ENCODE measurements around the gene ICE2.
A peak's percentile ranks its signal among the peaks of the same experiment; 100 is the strongest.

The ICE2 gene

GRCh38 chr15:60396958-60397771, 81.8 kb downstream of the ICE2 start:
- no peak for DNase-seq (ENCODE audit: low read depth, low spot score)
- Histone ChIP-seq H3K36me3 (ENCODE audit: insufficient read depth, insufficient read length, low read length) (peaks cover 51% of the 10 kb centered on the region), H3K9ac (ENCODE audit: insufficient read length, low read depth) (peak overlapping the region; percentile 94), H3K27me3 (ENCODE audit: insufficient read depth, insufficient read length) (no peaks in the 10 kb centered on the region), H3K4me1 (ENCODE audit: insufficient read depth, insufficient read length) (peaks cover 7% of the 10 kb centered on the region), H3K4me3 (ENCODE audit: insufficient read length, low read depth) (peak overlapping the region; percentile 93), H3K9me3 (ENCODE audit: insufficient read depth, low read length) (no peaks in the 10 kb centered on the region)
- TF ChIP-seq SUZ12 (IDR thresholded peaks at IDR 0.05; ENCODE audit: extremely low read depth, insufficient read depth, insufficient read length) (no peak), ZNF274 (IDR thresholded peaks at IDR 0.05; ENCODE audit: low read depth, low read length) (no peak), YY1 (IDR thresholded peaks at IDR 0.05; ENCODE audit: insufficient read depth, insufficient read length) (no peak)

GRCh38 chr15:60396560-60396957, 82.4 kb downstream of the ICE2 start:
- no peak for DNase-seq (ENCODE audit: low read depth, low spot score)
- H3K9ac ChIP-seq (ENCODE audit: insufficient read length, low read depth) = peak overlapping the region; percentile 94
- peaks cover 55% of the 10 kb centered on the region for H3K36me3 ChIP-seq (ENCODE audit: insufficient read depth, insufficient read length, low read length)
- TF ChIP-seq SUZ12 (IDR thresholded peaks at IDR 0.05; ENCODE audit: extremely low read depth, insufficient read depth, insufficient read length) = no peak
- no peak for TF ChIP-seq YY1 (IDR thresholded peaks at IDR 0.05; ENCODE audit: insufficient read depth, insufficient read length)
- no peak for TF ChIP-seq ZNF274 (IDR thresholded peaks at IDR 0.05; ENCODE audit: low read depth, low read length)
- H3K27me3 ChIP-seq (ENCODE audit: insufficient read depth, insufficient read length) = no peaks in the 10 kb centered on the region
- H3K9me3 ChIP-seq (ENCODE audit: insufficient read depth, low read length) = no peaks in the 10 kb centered on the region
- H3K4me1 ChIP-seq (ENCODE audit: insufficient read depth, insufficient read length) = peaks cover 7% of the 10 kb centered on the region
- H3K4me3 ChIP-seq (ENCODE audit: insufficient read length, low read depth) = peak overlapping the region; percentile 93

GRCh38 chr15:60396100-60396499, 82.8 kb downstream of the ICE2 start:
- Histone ChIP-seq H3K9ac (ENCODE audit: insufficient read length, low read depth) (peak overlapping the region; percentile 94), H3K36me3 (ENCODE audit: insufficient read depth, insufficient read length, low read length) (peaks cover 60% of the 10 kb centered on the region), H3K9me3 (ENCODE audit: insufficient read depth, low read length) (no peaks in the 10 kb centered on the region), H3K27me3 (ENCODE audit: insufficient read depth, insufficient read length) (no peaks in the 10 kb centered on the region), H3K4me3 (ENCODE audit: insufficient read length, low read depth) (peak overlapping the region; percentile 93), H3K4me1 (ENCODE audit: insufficient read depth, insufficient read length) (peaks cover 7% of the 10 kb centered on the region)
- TF ChIP-seq SUZ12 (IDR thresholded peaks at IDR 0.05; ENCODE audit: extremely low read depth, insufficient read depth, insufficient read length) (no peak), ZNF274 (IDR thresholded peaks at IDR 0.05; ENCODE audit: low read depth, low read length) (no peak), YY1 (IDR thresholded peaks at IDR 0.05; ENCODE audit: insufficient read depth, insufficient read length) (no peak)
- no peak for DNase-seq (ENCODE audit: low read depth, low spot score)

GRCh38 chr15:60395276-60396011, 83.5 kb downstream of the ICE2 start:
- Histone ChIP-seq H3K36me3 (ENCODE audit: insufficient read depth, insufficient read length, low read length) (peaks cover 66% of the 10 kb centered on the region), H3K27me3 (ENCODE audit: insufficient read depth, insufficient read length) (no peaks in the 10 kb centered on the region), H3K9me3 (ENCODE audit: insufficient read depth, low read length) (no peaks in the 10 kb centered on the region), H3K4me3 (ENCODE audit: insufficient read length, low read depth) (no peak overlapping the region), H3K4me1 (ENCODE audit: insufficient read depth, insufficient read length) (peaks cover 6% of the 10 kb centered on the region), H3K9ac (ENCODE audit: insufficient read length, low read depth) (peak overlapping the region; percentile 0)
- no peak for DNase-seq (ENCODE audit: low read depth, low spot score)
- TF ChIP-seq ZNF274 (IDR thresholded peaks at IDR 0.05; ENCODE audit: low read depth, low read length) (no peak), YY1 (IDR thresholded peaks at IDR 0.05; ENCODE audit: insufficient read depth, insufficient read length) (no peak)

- H3K4me1 ChIP-seq (ENCODE audit: insufficient read depth, insufficient read length) = peaks cover 8% of the 10 kb centered on the region
- TF ChIP-seq SUZ12 (IDR thresholded peaks at IDR 0.05; ENCODE audit: extremely low read depth, insufficient read depth, insufficient read length) (no peak), ZNF274 (IDR thresholded peaks at IDR 0.05; ENCODE audit: low read depth, low read length) (no peak), YY1 (IDR thresholded peaks at IDR 0.05; ENCODE audit: insufficient read depth, insufficient read length) (no peak)
- no peak overlapping the region for H3K9ac ChIP-seq (ENCODE audit: insufficient read length, low read depth)
- H3K27me3 ChIP-seq (ENCODE audit: insufficient read depth, insufficient read length) = no peaks in the 10 kb centered on the region
- no peak for DNase-seq (ENCODE audit: low read depth, low spot score)
- no peaks in the 10 kb centered on the region for H3K9me3 ChIP-seq (ENCODE audit: insufficient read depth, low read length)
- H3K36me3 ChIP-seq (ENCODE audit: insufficient read depth, insufficient read length, low read length) = peaks cover 74% of the 10 kb centered on the region
- no peak overlapping the region for H3K4me3 ChIP-seq (ENCODE audit: insufficient read length, low read depth)
Measured at GRCh38 chr15:60394689-60395097, 84.2 kb downstream of the ICE2 start.

GRCh38 chr15:60392986-60393790, 85.8 kb downstream of the ICE2 start:
- H3K36me3 ChIP-seq (ENCODE audit: insufficient read depth, insufficient read length, low read length) = peaks cover 84% of the 10 kb centered on the region
- H3K4me3 ChIP-seq (ENCODE audit: insufficient read length, low read depth) = no peak overlapping the region
- H3K9ac ChIP-seq (ENCODE audit: insufficient read length, low read depth) = no peak overlapping the region
- no peaks in the 10 kb centered on the region for H3K27me3 ChIP-seq (ENCODE audit: insufficient read depth, insufficient read length)
- no peaks in the 10 kb centered on the region for H3K9me3 ChIP-seq (ENCODE audit: insufficient read depth, low read length)
- no peak for DNase-seq (ENCODE audit: low read depth, low spot score)
- TF ChIP-seq SUZ12 (IDR thresholded peaks at IDR 0.05; ENCODE audit: extremely low read depth, insufficient read depth, insufficient read length) = no peak
- no peak for TF ChIP-seq YY1 (IDR thresholded peaks at IDR 0.05; ENCODE audit: insufficient read depth, insufficient read length)
- no peak for TF ChIP-seq ZNF274 (IDR thresholded peaks at IDR 0.05; ENCODE audit: low read depth, low read length)
- peaks cover 8% of the 10 kb centered on the region for H3K4me1 ChIP-seq (ENCODE audit: insufficient read depth, insufficient read length)
